SK-N-MC (cell line): ENCODE measurements around the gene NKPD1.

Experiments
- EZH2 ChIP-seq: fragments of 200-600 bp; sonication (generic); IDR thresholded peaks from one replicate; pipeline ENCODE4 v1.6.1; 2017; ENCODE audit warnings: antibody characterized with exemption
- FOXP2 ChIP-seq: optimal IDR thresholded peaks from 2 replicates; pipeline ENCODE3; 2011; ENCODE audit warnings: mild to moderate bottlenecking, moderate library complexity; ENCODE audit not compliant: insufficient read depth; ENCODE audit errors: extremely low read length, control extremely low read depth
- POLR2AphosphoS5 ChIP-seq: IDR thresholded peaks from 2 replicates; pipeline ENCODE4 v1.6.1; 2012; ENCODE audit warnings: mild to moderate bottlenecking, low read depth, low read length, borderline replicate concordance

- TF ChIP-seq EZH2 = no peak
- no peak for TF ChIP-seq POLR2AphosphoS5
- no peak for TF ChIP-seq FOXP2
Observed at GRCh38 chr19:45172173-45172572, 11.4 kb upstream of the NKPD1 start.
